ENCODE measurements around the gene SLC25A40. TPM values are rescaled to one million over a fixed set of nuclear protein-coding genes. Genes with fewer than 3 reads are reported as not detected.
"Not testable (repeated sequence)": the region's sequence is repeated elsewhere in the genome, so short reads cannot be mapped to it uniquely, and the experiment has no call there.

The SLC25A40 gene
- polyA plus RNA-seq, 1 experiment: 11.8 TPM

GRCh38 chr7:87875151-87876039 is 765 bp downstream of the SLC25A40 start:
- CTCF ChIA-PET: interaction anchor here (1.0 kb wide), 1 partner anchor 11 kb away, joined by 5 read pairs; no protein-coding TSS in a partner anchor
- DNase-seq (ENCODE audit: low read depth, low spot score): no peak
- no peaks in the 10 kb centered on the region for H3K27me3 ChIP-seq (ENCODE audit: control insufficient read depth, insufficient read depth, low read length)
- peaks cover 6% of the 10 kb centered on the region; the same call in 1 of the 2 replicates for H3K9me3 ChIP-seq (ENCODE audit: control insufficient read depth, insufficient read depth, low read length)
- H3K4me3 ChIP-seq (ENCODE audit: low read depth, low read length): peak overlapping the region; percentile 85
- POLR2A ChIA-PET: no interaction called here
- TF ChIP-seq CTCF (IDR thresholded peaks at IDR 0.05; ENCODE audit: low read depth, low read length): no peak
- peak overlapping the region; percentile 59 for H3K27ac ChIP-seq (ENCODE audit: low read depth, low read length)

- no peak for TF ChIP-seq CTCF (IDR thresholded peaks at IDR 0.05; ENCODE audit: low read depth, low read length)
- no peak for DNase-seq (ENCODE audit: low read depth, low spot score)
- Histone ChIP-seq H3K9me3 (ENCODE audit: control insufficient read depth, insufficient read depth, low read length) (peaks cover 6% of the 10 kb centered on the region; the same call in 1 of the 2 replicates), H3K27ac (ENCODE audit: low read depth, low read length) (no peak overlapping the region), H3K27me3 (ENCODE audit: control insufficient read depth, insufficient read depth, low read length) (no peaks in the 10 kb centered on the region), H3K4me3 (ENCODE audit: low read depth, low read length) (no peak overlapping the region)
- ChIA-PET POLR2A (no interaction called here), CTCF (no interaction called here)
These were observed 2.1 kb downstream of the SLC25A40 start for GRCh38 chr7:87874066-87874465.

DNA sequence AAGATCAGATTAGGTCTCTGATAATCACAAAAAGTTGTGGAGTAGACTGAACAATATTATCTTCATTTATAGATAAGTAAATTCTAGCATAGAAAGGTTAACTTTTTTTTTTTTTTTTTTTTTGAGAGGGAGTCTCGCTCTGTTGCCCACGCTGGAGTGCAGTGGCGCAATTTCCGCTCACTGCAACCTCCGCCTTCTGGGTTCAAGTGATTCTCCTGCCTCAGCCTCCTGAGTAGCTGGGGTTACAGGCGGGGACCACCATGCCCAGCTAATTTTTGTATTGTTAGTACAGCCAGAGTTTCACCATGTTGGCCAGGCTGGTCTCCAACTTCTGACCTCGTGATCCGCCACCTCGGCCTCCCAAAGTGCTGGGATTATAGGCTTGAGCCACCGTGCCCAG is 2.8 kb downstream of the SLC25A40 start:
- H3K27me3 ChIP-seq (ENCODE audit: control insufficient read depth, insufficient read depth, low read length); H3K9me3 ChIP-seq (ENCODE audit: control insufficient read depth, insufficient read depth, low read length); H3K4me3 ChIP-seq (ENCODE audit: low read depth, low read length); POLR2A ChIA-PET; H3K27ac ChIP-seq (ENCODE audit: low read depth, low read length); DNase-seq (ENCODE audit: low read depth, low spot score): not testable (repeated sequence)
- CTCF ChIA-PET: interaction anchor here (1.5 kb wide), 1 partner anchor 76 kb away, joined by 4 read pairs; no protein-coding TSS in a partner anchor

- peaks cover 6% of the 10 kb centered on the region; the same call in 1 of the 2 replicates for H3K9me3 ChIP-seq (ENCODE audit: control insufficient read depth, insufficient read depth, low read length)
- CTCF ChIA-PET: interaction anchor here (1.5 kb wide), 1 partner anchor 75 kb away, joined by 4 read pairs; no protein-coding TSS in a partner anchor
- H3K27me3 ChIP-seq (ENCODE audit: control insufficient read depth, insufficient read depth, low read length): no peaks in the 10 kb centered on the region
- H3K27ac ChIP-seq (ENCODE audit: low read depth, low read length): no peak overlapping the region
- DNase-seq (ENCODE audit: low read depth, low spot score): no peak
- POLR2A ChIA-PET: no interaction called here
- TF ChIP-seq CTCF (IDR thresholded peaks at IDR 0.05; ENCODE audit: low read depth, low read length): no peak
- H3K4me3 ChIP-seq (ENCODE audit: low read depth, low read length): no peak overlapping the region
These were observed 3.8 kb downstream of the SLC25A40 start for GRCh38 chr7:87872346-87872745.

DNA sequence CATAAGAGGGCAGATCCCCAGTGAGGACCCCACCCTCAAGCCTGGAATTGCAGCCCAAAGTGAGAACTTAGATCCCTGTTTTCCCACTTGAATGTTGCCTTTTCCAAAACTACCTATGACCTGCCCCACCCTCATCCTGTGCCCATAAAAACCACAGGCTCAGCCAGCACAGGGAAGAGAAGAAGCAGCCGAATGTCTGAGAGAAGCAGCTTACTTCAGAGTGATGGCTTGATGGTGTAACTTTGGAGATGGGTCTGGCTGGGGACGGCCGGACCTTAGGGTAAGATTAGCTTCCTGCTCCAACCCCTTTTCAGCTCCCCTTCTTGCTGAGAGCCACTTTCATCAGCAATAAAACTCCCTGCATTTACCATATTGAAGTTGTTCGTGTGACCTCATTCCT is 5.7 kb downstream of the SLC25A40 start:
- DNase-seq (ENCODE audit: low read depth, low spot score): no peak
- no peak for TF ChIP-seq CTCF (IDR thresholded peaks at IDR 0.05; ENCODE audit: low read depth, low read length)
- Histone ChIP-seq H3K27me3 (ENCODE audit: control insufficient read depth, insufficient read depth, low read length) (no peaks in the 10 kb centered on the region), H3K4me3 (ENCODE audit: low read depth, low read length) (no peak overlapping the region), H3K27ac (ENCODE audit: low read depth, low read length) (no peak overlapping the region), H3K9me3 (ENCODE audit: control insufficient read depth, insufficient read depth, low read length) (peaks cover 8% of the 10 kb centered on the region; the same call in 1 of the 2 replicates)
- CTCF ChIA-PET: interaction anchor here (1.8 kb wide), 1 partner anchor 16 kb away, joined by 9 read pairs; no protein-coding TSS in a partner anchor
- POLR2A ChIA-PET: no interaction called here

DNA sequence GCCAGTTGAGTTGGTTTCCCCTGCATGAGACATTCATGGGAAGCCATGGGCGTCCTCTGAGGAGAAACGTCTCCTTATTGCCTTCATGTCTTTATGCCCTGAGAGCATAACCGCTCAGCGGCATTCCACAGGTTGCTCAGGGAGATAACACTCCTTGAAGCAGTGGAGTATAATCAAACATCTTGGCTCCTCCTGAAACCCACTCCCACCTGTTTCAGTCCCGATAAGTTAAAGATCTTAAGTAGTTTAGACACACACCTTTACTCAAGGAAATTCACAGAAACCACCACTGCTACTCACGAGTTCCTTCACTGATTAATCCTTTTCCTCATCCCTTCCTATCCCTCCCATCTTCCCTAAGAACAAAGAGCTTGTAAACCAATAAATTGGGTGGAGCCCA is 9.6 kb downstream of the SLC25A40 start:
- H3K27ac ChIP-seq (ENCODE audit: low read depth, low read length); DNase-seq (ENCODE audit: low read depth, low spot score); H3K9me3 ChIP-seq (ENCODE audit: control insufficient read depth, insufficient read depth, low read length); H3K27me3 ChIP-seq (ENCODE audit: control insufficient read depth, insufficient read depth, low read length); CTCF ChIA-PET; H3K4me3 ChIP-seq (ENCODE audit: low read depth, low read length); POLR2A ChIA-PET: not testable (repeated sequence)

Measured in AG04450 (cell line).